HEK293 (cell line): Measurements from ENCODE around the gene PPOX.

Experiments
- CTCF ChIA-PET: fragments of 350-600 bp; formaldehyde crosslinking; extraction: SDS; loops from one replicate; lab custom pipeline; 2021; ENCODE audit warnings: antibody characterized with exemption; lab: Yijun Ruan, JAX
- POLR2A ChIA-PET: fragments of 300-600 bp; formaldehyde crosslinking; extraction: SDS; loops from one replicate; lab custom pipeline; 2020; ENCODE audit warnings: antibody characterized with exemption, inconsistent platforms; lab: Yijun Ruan, JAX
- H3K27ac ChIP-seq: fragments of 200-500 bp; sonication (Bioruptor generic); 2 replicates; pipeline ENCODE4 v1.5.1; 2014; ENCODE audit warnings: low read depth, low read length, control low read depth, inconsistent platforms; ENCODE audit errors: extremely low read depth
- H3K36me3 ChIP-seq, 2 experiments: fragments of 200-500 bp in 1 of 2; sonication (Bioruptor generic) in 1 of 2; 1 replicate in 1 of 2; 2 replicates in 1 of 2; pipeline ENCODE4 v1.5.1; 2014 to 2017; ENCODE audit warnings: inconsistent platforms in 2 of 2, low read length in 2 of 2; ENCODE audit not compliant: control insufficient read depth in 2 of 2, insufficient read depth in 1 of 2
- H3K4me1 ChIP-seq: fragments of 200-500 bp; sonication (Bioruptor generic); 2 replicates; pipeline ENCODE4 v1.5.1; 2014; ENCODE audit warnings: mild to moderate bottlenecking, low read length, inconsistent platforms; ENCODE audit not compliant: control insufficient read depth, insufficient read depth
- H3K4me3 ChIP-seq: 2 replicates; pipeline ENCODE4 v1.5.1; 2011; ENCODE audit warnings: low read depth, mild to moderate bottlenecking, control low read depth, low read length, moderate library complexity
- H3K9me3 ChIP-seq: fragments of 200-500 bp; sonication (Bioruptor generic); 2 replicates; pipeline ENCODE4 v1.5.1; 2014; ENCODE audit warnings: low read depth, low read length, inconsistent platforms; ENCODE audit not compliant: control insufficient read depth, insufficient read depth
- HOXD13 ChIP-seq: sonication (generic); formaldehyde crosslinking; IDR thresholded peaks from 2 replicates; pipeline ENCODE4 v1.8.0; 2022; ENCODE audit warnings: missing genetic modification reagents, borderline replicate concordance
- IKZF3 ChIP-seq: fragments of 450-650 bp; IDR thresholded peaks from 2 replicates; pipeline ENCODE4 v1.5.0; 2018; ENCODE audit warnings: missing biosample characterization, mild to moderate bottlenecking, missing genetic modification characterization, moderate library complexity
- KLF16 ChIP-seq: fragments of 450-650 bp; formaldehyde crosslinking; IDR thresholded peaks from 2 replicates; pipeline ENCODE4 v1.5.1; 2017; ENCODE audit warnings: missing biosample characterization, missing genetic modification characterization
- KLF17 ChIP-seq: fragments of 450-650 bp; formaldehyde crosslinking; IDR thresholded peaks from 2 replicates; pipeline ENCODE4 v1.5.1; 2016; ENCODE audit warnings: missing biosample characterization, missing genetic modification characterization
- MEIS1 ChIP-seq: sonication (generic); formaldehyde crosslinking; IDR thresholded peaks from 2 replicates; pipeline ENCODE4 v1.8.1; 2022; ENCODE audit warnings: missing genetic modification reagents, mild to moderate bottlenecking, borderline replicate concordance
- PBX3 ChIP-seq: sonication (generic); formaldehyde crosslinking; IDR thresholded peaks from 2 replicates; pipeline ENCODE4 v1.8.1; 2022; ENCODE audit warnings: mild to moderate bottlenecking, moderate library complexity, missing genetic modification reagents
- SALL2 ChIP-seq: fragments of 450-650 bp; formaldehyde crosslinking; IDR thresholded peaks from 2 replicates; pipeline ENCODE4 v1.5.0; 2017; ENCODE audit warnings: missing biosample characterization, mild to moderate bottlenecking, missing genetic modification characterization, borderline replicate concordance
- ZEB2 ChIP-seq: fragments of 450-650 bp; formaldehyde crosslinking; IDR thresholded peaks from 2 replicates; pipeline ENCODE4 v1.5.1; 2016; ENCODE audit warnings: missing biosample characterization, missing genetic modification characterization
- ZFP69B ChIP-seq: fragments of 450-650 bp; formaldehyde crosslinking; IDR thresholded peaks from 2 replicates; pipeline ENCODE4 v1.5.1; 2016; ENCODE audit warnings: missing biosample characterization, missing genetic modification characterization
- ZNF23 ChIP-seq: fragments of 450-650 bp; formaldehyde crosslinking; IDR thresholded peaks from 2 replicates; pipeline ENCODE4 v1.5.1; 2016; ENCODE audit warnings: missing biosample characterization, missing genetic modification characterization, borderline replicate concordance
- ZNF248 ChIP-seq: fragments of 450-650 bp; formaldehyde crosslinking; IDR thresholded peaks from 2 replicates; pipeline ENCODE4 v1.5.1; 2017; ENCODE audit warnings: missing biosample characterization, missing genetic modification characterization
- ZNF37A ChIP-seq: fragments of 450-650 bp; IDR thresholded peaks from 2 replicates; pipeline ENCODE4 v1.5.1; 2018; ENCODE audit warnings: missing biosample characterization, missing genetic modification characterization
- ZNF398 ChIP-seq: fragments of 450-650 bp; formaldehyde crosslinking; IDR thresholded peaks from 2 replicates; pipeline ENCODE4 v1.5.1; 2017; ENCODE audit warnings: missing biosample characterization, missing genetic modification characterization
- ZNF510 ChIP-seq: fragments of 450-650 bp; formaldehyde crosslinking; IDR thresholded peaks from 2 replicates; pipeline ENCODE4 v1.5.1; 2018; ENCODE audit warnings: mild to moderate bottlenecking, missing genetic modification characterization, missing biosample characterization; ENCODE audit not compliant: insufficient replicate concordance
- ZNF596 ChIP-seq: fragments of 450-650 bp; IDR thresholded peaks from 2 replicates; pipeline ENCODE4 v1.5.0; 2018; ENCODE audit warnings: missing biosample characterization, mild to moderate bottlenecking, missing genetic modification characterization, moderate library complexity
- ZNF626 ChIP-seq: fragments of 450-650 bp; sonication (Bioruptor Pico); formaldehyde crosslinking; IDR thresholded peaks from 2 replicates; pipeline ENCODE4 v1.5.1; 2018; ENCODE audit warnings: missing biosample characterization, missing genetic modification characterization, inconsistent platforms
- ZNF670 ChIP-seq: fragments of 450-650 bp; formaldehyde crosslinking; IDR thresholded peaks from 2 replicates; pipeline ENCODE4 v1.5.1; 2016; ENCODE audit warnings: missing biosample characterization, missing genetic modification characterization, low read depth
- ZNF692 ChIP-seq: fragments of 450-650 bp; formaldehyde crosslinking; IDR thresholded peaks from 2 replicates; pipeline ENCODE4 v1.5.1; 2016; ENCODE audit warnings: missing biosample characterization, missing genetic modification characterization
- ZNF76 ChIP-seq: fragments of 450-650 bp; formaldehyde crosslinking; IDR thresholded peaks from 2 replicates; pipeline ENCODE4; 2016; ENCODE audit warnings: low read depth, missing biosample characterization, missing genetic modification characterization, borderline replicate concordance
- ZSCAN30 ChIP-seq: fragments of 450-650 bp; IDR thresholded peaks from 2 replicates; pipeline ENCODE4 v1.5.1; 2018; ENCODE audit warnings: missing biosample characterization, mild to moderate bottlenecking, missing genetic modification characterization, moderate library complexity
- TF ChIP-seq, protein P1 (sequence below): fragments of 450-650 bp; formaldehyde crosslinking; IDR thresholded peaks from 2 replicates; pipeline ENCODE4 v1.5.1; 2017; ENCODE audit warnings: missing biosample characterization, missing genetic modification characterization

PPOX gene

DNA sequence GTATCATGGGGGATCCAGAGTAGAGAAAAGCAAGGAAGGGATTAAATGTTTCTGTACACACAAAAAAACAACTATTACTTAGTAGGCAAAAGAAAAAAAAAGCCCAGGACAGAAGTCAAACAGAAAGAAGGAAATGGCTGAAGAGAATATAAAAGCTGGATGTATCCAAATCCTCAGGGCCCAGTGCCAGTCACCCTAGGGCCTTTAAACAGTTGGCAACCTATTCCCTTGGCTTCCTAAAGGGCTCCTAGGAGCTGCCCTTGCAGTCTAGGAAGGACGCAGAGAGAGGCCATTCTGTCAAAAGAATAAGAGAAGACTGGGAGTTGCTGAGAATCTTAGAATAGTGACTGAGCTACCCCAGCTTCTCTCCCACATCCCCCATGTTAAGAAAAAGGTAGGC is 6.1 kb downstream of the PPOX start:
- no peak overlapping the region for H3K4me3 ChIP-seq
- H3K4me1 ChIP-seq, result no peaks in the 10 kb centered on the region
- no peak for TF ChIP-seq ZNF248 (tag by site-specific recombination)
- no peak for TF ChIP-seq ZSCAN30 (tag by site-specific recombination)
- no peak for TF ChIP-seq ZNF37A (tag by site-specific recombination)
- TF ChIP-seq ZNF23, result no peak
- no peak for TF ChIP-seq ZNF76 (tag by site-specific recombination)
- no peak for TF ChIP-seq ZEB2
- TF ChIP-seq SALL2 (tag by site-specific recombination), result no peak
- TF ChIP-seq ZNF510 (tag by site-specific recombination), result no peak
- no peak for TF ChIP-seq HOXD13 (CRISPR knock-in tag)
- TF ChIP-seq IKZF3 (tag by site-specific recombination), result no peak
- no peak for TF ChIP-seq MEIS1 (CRISPR knock-in tag)
- TF ChIP-seq ZNF692 (tag by site-specific recombination), result no peak
- TF ChIP-seq ZNF670 (tag by site-specific recombination), result no peak
- no peak for TF ChIP-seq ZNF626 (tag by site-specific recombination)
- no peak for TF ChIP-seq ZFP69B (tag by site-specific recombination)
- TF ChIP-seq, all 188 proteins: peak for 0
- Histone ChIP-seq H3K27ac (no peak overlapping the region), H3K36me3 (peaks cover 16 to 82% of the 10 kb centered on the region in 2 experiments; a peak in 2 of 3 replicates), H3K9me3 (no peaks in the 10 kb centered on the region)
- CTCF ChIA-PET, result interaction anchor here (0.6 to 1.1 kb wide), 3 partner anchors 20 to 141 kb away, joined by 3 to 4 read pairs (median 3); no protein-coding TSS in a partner anchor
- POLR2A ChIA-PET, result interaction anchor here (2.1 kb wide), 1 partner anchor 10 kb away, joined by 5 read pairs; no protein-coding TSS in a partner anchor

DNA sequence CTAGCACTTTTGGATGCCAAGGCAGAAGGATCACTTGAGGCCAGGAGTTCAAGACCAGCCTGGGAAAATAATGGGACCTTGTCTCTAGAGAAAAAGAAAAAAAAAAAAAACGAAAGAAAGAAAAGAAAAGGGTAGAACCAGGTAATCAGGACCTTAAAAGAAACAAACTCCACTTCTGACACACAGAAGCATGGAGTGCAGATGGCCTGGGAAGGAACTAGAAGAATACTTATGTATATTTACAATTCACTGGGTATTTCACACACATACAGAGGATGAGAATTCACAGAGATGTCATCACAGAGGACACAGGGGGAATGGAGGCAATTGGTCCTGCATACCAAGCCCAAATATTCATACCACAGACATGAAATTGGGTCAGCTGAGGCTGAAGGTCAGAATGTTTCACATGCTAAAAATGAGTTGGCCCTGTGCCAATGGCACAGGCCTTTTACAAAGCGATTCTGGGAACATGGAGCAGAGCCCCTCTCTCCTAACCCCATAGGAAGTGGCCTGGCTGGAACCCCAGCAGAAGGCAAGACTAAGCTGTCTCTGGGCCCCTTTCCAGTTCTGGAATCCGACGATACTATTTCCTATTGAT is 6.7 kb downstream of the PPOX start:
- no peak for TF ChIP-seq KLF16
- TF ChIP-seq KLF17, result no peak
- TF ChIP-seq ZSCAN30 (tag by site-specific recombination), result no peak
- no peak for TF ChIP-seq ZNF398 (tag by site-specific recombination)
- TF ChIP-seq, protein P1, sequence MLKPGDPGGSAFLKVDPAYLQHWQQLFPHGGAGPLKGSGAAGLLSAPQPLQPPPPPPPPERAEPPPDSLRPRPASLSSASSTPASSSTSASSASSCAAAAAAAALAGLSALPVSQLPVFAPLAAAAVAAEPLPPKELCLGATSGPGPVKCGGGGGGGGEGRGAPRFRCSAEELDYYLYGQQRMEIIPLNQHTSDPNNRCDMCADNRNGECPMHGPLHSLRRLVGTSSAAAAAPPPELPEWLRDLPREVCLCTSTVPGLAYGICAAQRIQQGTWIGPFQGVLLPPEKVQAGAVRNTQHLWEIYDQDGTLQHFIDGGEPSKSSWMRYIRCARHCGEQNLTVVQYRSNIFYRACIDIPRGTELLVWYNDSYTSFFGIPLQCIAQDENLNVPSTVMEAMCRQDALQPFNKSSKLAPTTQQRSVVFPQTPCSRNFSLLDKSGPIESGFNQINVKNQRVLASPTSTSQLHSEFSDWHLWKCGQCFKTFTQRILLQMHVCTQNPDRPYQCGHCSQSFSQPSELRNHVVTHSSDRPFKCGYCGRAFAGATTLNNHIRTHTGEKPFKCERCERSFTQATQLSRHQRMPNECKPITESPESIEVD, result no peak
- no peak for TF ChIP-seq PBX3 (CRISPR knock-in tag)
- TF ChIP-seq ZNF596, result no peak
- no peaks in the 10 kb centered on the region for H3K9me3 ChIP-seq
- ChIA-PET CTCF (interaction anchor here (1.1 kb wide), 1 partner anchor 118 kb away, joined by 3 read pairs; no protein-coding TSS in a partner anchor), POLR2A (interaction anchor here (2.1 kb wide), 1 partner anchor 11 kb away, joined by 5 read pairs; no protein-coding TSS in a partner anchor)
- H3K36me3 ChIP-seq, result peaks cover 16 to 81% of the 10 kb centered on the region in 2 experiments; a peak in 2 of 3 replicates
- H3K4me3 ChIP-seq, result no peak overlapping the region
- no peaks in the 10 kb centered on the region for H3K4me1 ChIP-seq
- H3K27ac ChIP-seq, result no peak overlapping the region
